HG03521 (cell line): ENCODE measurements around the gene CR1.
A peak's percentile ranks its signal among the peaks of the same experiment; 100 is the strongest.
"Not testable (repeated sequence)": the region's sequence is repeated elsewhere in the genome, so short reads cannot be mapped to it uniquely, and the experiment has no call there.

Experiments used
- ATAC-seq: cut with Tn5 transposase; IDR thresholded peaks from one replicate; pipeline ENCODE4 v1.9.1; 2021; ENCODE audit warnings: mild to moderate bottlenecking, moderate library complexity; ENCODE audit not compliant: unreplicated experiment

CR1 gene

DNA sequence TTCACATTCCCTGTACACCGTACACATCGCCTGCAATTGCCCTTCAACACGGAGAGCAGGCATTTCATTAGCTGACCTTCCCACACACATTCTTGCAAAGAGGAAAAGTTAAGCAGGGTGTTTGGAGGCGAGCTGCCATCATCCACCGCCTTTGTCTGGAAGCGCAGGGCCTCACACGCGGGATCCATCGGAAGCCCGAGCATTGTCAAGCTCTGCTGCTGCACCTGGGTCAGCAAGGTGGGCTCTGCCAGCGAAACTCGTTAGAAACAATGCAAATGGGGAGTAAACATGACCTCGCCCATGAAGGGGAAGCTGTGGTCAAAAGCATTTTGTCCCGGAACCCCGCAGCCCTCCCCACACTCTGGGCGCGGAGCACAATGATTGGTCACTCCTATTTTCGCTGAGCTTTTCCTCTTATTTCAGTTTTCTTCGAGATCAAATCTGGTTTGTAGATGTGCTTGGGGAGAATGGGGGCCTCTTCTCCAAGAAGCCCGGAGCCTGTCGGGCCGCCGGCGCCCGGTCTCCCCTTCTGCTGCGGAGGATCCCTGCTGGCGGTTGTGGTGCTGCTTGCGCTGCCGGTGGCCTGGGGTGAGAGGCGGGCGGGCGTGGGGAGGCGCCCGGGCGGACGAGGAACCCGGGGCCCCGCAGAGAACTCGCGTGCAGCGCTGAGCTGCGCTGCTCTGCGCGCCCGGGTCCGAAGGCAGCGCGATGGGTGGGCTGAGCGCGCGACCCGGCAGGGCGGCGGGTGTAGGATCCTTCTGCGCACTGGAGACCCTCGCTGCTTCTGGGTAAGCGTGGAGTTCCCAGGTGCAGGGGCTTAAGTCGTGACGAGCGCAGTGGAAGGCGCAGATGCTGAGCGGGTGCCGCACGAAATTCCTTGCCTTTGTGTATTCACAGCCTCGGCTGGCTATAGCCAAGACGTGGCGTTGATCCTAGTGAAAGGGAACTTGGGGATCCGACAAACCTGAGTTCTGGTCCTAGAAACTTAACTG, at the start of gene CR1:
CR1 (plus strand) TSS at position 357 of the 992 bp plus-strand sequence; CDS start at position 468, 111 bp downstream.
- ATAC-seq = peak; percentile 41

- no peak for ATAC-seq
Measured at GRCh38 chr1:207453710-207454045, 42.3 kb upstream of the CR1 start.

GRCh38 chr1:207454046-207454964, 41.7 kb upstream of the CR1 start, which contains the start of gene CR2:
TSS of gene CR2 (plus strand) at chr1:207454328. CDS start at chr1:207454419, 91 bp downstream.
- peak; percentile 81 for ATAC-seq

DNA sequence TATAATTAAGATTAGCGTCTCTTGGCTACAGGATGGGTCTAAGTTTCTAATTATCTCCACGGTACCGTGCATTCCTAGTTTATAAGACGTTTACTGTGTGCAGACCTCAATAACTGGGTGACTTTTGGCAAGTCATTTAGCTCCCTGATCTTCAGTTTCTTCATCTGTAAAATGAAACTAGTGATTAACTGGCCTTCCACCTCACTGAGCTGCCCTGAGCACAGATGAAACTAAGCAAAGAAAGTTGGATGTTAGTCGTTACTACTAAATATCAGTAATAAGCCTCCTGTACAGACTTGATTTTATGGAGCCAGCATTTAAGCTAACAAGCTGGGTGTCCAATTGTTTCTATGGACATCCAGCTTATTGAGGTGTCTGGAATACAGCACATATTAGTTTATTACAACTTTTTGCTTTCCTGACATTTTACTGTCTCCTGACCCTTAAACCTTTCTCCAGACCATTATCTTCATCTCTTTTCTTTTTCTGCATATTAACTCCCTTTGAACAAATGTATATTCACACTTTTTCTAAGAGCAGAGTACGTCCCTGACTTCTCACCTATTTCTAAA, 40.7 kb upstream of the CR1 start:
- ATAC-seq = no peak

DNA sequence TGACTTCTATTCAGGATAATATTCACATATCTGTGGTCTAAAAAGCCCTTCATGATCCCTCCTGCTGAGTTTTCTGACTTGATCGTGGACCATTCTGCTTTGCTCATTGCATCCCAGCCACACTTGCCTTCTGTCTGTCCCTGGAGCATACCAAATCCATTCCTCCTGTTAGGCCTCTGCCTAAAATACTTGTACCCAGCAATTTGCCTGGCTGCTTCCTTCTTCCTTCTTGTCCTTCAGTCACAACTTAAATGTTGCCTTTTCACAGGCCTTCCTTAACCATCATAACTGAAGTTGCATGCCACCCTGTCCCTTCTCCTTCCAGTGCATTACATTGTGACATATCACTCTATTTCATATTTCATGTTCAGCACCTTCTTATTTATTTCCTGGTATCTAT, 37.5 kb upstream of the CR1 start:
- ATAC-seq = no peak

GRCh38 chr1:207459008-207459407, 36.9 kb upstream of the CR1 start:
- no peak for ATAC-seq

GRCh38 chr1:207461649-207462048, 34.3 kb upstream of the CR1 start:
- no peak for ATAC-seq

GRCh38 chr1:207462535-207462934, 33.4 kb upstream of the CR1 start:
- ATAC-seq = no peak

DNA sequence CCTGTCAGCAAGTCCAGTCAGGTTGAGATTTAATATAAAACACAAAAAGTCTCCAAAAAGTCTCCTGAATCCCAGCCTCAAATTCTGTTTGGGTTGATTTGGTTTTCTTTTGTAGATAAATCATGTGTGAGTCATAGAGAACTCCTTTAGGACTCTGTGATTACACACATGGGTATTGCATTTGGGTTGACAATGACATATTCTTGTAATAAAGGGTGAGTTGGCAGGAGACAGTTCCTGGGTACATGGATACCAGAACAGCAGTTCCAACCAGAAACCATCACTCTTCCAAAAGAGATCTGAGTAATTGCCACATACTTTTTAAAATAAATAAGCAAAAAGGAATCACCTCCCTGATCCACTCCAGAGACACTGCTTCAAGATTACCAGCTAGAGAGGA, 32.9 kb upstream of the CR1 start:
- no peak for ATAC-seq

GRCh38 chr1:207463571-207463970, 32.4 kb upstream of the CR1 start:
- no peak for ATAC-seq

DNA sequence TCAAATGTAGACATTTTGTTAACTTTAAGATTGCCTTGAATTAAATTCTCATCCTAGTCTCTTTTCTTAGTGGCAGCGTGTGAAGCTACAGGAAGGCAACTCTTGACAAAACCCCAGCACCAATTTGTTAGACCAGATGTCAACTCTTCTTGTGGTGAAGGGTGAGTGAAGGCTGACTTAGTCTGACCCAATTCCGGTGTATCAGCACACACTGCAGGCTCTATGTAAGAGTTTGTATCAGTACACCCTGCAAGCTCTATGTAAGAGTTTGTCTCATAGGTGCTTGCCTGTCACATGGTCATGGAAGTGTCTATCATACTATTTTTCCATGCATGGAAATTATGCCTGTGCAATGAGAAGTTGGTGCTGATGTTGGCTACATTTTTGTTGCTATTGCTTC, 25.0 kb upstream of the CR1 start:
- ATAC-seq = no peak

- ATAC-seq = no peak
Measured at GRCh38 chr1:207474210-207474609, 21.7 kb upstream of the CR1 start.

DNA sequence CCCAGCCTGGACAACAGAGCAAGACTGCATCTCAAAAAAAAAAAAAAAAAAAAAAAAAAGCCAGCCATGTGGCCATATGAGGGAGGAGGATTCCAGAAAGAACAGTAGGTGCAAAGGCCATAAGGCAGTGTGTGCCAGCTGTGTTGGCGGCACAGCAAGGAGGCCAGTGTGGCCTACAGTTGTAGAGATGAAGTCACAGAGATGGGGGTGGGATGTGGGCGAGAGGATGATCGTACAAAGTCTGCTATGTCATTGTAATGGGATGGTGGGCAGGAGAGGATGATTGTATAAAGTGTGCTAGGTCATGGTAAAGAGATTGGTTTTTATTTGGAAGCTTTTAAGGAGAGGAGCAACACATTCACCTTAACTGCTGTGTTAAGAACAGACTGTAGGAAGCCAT, 9.8 kb upstream of the CR1 start:
- no peak for ATAC-seq

GRCh38 chr1:207487636-207488035, 8.3 kb upstream of the CR1 start:
- ATAC-seq = no peak

DNA sequence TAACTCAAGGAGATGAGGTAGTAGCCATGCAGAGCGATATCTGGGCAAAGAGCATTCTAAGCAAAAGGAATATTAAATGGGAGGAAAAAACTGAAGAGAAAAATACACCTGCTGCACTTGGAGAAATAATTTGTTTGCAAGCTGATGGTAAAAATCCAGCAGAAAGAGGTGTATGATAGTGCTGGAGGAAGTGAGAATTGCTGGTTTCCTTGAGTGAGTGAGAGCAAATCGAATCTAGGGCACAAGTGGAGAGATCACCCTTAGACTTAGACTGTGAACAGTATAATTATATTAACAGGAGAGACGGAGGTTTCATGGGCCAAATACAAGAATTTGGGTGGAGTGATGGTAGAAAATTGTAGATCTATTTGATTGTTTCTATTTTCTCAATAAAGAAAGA, 2.7 kb upstream of the CR1 start:
- ATAC-seq = no peak

DNA sequence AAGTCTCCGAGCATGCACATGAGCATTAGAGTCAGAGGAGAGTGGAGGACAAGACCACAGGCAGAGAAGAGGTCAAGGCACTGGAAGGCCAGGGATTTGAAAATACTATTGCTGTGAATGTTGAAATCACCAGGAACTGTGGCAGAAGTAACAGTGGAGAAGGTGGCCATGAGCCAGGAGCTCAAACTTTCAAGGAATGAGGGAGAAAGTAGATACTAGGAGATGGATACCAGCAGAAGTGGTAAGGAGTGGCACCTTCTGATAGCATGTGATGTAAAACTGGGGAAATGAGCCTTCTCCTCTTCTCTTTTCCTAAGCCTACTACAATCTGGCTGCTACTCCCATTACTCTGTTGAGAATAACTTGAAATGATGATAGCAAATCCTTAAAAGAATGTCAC, 1.8 kb upstream of the CR1 start:
- ATAC-seq = no peak

DNA sequence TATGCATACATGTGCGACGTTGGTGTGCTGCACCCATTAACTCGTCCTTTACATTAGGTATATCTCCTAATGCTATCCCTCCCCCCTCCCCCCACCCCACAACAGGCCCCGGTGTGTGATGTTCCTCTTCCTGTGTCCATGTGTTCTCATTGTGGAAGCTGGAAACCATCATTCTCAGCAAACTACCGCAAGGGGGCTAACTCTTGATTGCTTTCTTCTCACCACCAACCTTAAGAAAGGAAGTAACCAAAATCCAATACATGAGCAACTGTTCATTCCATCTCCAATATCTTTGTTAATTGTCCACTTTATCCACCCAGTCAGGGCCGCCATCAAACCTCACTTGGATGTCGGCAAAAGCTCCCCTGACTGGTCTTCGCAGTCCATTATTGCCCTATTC, 676 bp upstream of the CR1 start:
- not testable (repeated sequence) for ATAC-seq

DNA sequence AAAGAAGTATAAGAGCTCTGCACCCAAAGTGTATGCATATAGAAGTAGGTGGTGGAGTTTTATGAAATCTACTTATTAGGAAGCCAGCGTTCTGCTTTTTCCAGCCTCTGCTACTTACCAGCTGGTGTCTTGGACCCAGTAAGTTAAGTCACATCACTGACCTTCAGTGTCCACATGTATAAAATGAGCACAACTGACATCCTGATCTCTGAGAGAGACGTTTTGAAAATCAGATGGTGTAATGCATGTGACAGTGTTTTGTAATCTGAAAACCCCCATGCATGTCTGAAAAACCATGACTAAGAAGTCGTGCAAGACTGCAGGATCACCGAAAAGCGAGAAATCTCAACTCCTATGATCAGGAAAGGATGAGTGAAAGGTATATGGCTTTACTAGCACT, 2.0 kb downstream of the CR1 start:
- no peak for ATAC-seq

DNA sequence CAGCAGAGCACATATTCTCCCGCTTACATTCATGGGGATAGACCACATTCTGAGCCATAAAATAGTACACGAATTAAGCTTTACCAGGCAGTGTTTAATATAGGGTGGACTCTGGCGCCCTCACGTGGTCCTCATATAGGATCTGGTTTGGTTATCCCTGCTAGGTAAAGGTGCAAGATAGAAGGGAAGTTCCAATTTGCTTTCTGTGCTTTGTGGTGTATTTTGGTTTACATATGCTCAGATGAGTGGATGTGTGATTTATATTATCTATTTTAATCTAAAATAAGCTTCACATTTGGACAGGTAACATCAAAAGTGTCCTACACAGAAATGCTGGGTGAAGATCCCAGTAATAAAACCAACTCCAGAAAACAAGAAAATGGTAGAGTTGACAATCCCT, 3.6 kb downstream of the CR1 start:
- ATAC-seq = peak; percentile 45

DNA sequence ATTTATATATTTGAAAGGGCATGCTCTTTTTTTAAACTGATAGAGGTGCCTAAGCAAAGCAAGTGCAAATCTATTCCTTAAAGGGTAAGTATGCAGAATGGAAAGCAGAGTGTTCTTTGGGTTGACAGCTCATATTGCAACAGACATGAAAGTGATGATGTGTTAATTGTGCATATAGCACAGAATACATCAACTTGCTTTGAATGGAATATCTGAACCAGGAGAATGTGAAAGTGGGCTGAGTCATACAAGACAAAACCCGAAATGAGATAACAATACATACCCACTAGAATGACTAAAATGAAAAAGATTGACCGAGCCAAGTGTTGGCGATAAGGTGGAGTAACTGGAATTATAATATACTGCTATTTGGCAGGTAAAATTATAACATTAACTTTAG, 4.3 kb downstream of the CR1 start:
- no peak for ATAC-seq

- no peak for ATAC-seq
Measured at GRCh38 chr1:207501071-207501470, 5.1 kb downstream of the CR1 start.
